Ecto neural progenitor cell (in vitro differentiated cells): ENCODE data around the gene LEMD3.

Source experiments
- DNase-seq: peaks from one replicate; pipeline ENCODE4 v3.0.0-alpha.2; 2018; ENCODE audit warnings: low spot score

LEMD3 gene

DNA sequence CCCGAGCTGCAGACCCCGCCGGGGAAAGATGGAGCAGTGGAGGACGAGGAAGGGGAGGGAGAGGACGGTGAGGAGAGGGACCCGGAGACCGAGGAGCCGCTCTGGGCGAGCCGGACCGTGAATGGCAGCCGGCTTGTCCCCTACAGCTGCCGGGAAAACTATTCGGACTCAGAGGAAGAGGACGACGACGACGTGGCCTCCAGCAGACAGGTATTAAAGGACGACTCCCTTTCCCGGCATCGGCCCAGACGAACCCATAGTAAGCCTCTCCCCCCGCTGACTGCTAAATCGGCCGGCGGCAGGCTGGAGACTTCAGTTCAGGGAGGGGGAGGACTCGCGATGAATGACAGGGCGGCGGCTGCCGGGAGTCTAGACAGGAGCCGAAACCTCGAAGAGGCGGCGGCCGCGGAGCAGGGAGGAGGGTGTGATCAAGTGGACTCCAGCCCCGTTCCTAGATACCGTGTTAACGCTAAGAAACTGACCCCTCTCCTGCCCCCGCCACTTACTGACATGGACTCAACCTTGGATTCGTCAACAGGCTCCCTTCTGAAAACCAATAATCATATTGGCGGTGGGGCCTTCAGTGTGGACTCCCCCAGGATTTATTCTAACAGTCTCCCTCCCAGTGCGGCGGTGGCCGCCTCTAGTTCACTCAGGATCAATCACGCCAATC, 962 bp downstream of the LEMD3 start:
- DNase-seq: peak; percentile 86

- no peak for DNase-seq
Measured at GRCh38 chr12:65171073-65171472, 1.7 kb downstream of the LEMD3 start.

DNA sequence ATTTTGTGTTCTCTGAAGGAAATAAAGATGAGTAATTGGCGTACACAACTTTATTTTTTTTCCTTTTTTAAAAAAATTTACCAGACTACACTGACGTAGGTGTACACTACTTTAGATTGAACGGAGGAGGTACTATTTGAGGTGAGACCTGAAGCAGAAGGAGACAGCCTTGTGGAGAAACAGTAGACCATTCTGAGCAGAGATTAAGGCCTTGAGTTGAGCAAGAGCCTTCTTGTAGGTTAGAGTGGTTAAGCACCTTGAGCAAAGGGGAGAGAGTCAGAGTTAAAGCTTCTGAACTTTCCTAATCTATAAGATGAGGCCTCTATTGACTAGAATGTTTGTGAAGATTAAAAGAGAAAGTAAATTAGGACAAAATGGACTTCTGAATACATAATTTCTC, 2.5 kb downstream of the LEMD3 start:
- DNase-seq: no peak

GRCh38 chr12:65175385-65175784, 6.0 kb downstream of the LEMD3 start:
- no peak for DNase-seq

DNA sequence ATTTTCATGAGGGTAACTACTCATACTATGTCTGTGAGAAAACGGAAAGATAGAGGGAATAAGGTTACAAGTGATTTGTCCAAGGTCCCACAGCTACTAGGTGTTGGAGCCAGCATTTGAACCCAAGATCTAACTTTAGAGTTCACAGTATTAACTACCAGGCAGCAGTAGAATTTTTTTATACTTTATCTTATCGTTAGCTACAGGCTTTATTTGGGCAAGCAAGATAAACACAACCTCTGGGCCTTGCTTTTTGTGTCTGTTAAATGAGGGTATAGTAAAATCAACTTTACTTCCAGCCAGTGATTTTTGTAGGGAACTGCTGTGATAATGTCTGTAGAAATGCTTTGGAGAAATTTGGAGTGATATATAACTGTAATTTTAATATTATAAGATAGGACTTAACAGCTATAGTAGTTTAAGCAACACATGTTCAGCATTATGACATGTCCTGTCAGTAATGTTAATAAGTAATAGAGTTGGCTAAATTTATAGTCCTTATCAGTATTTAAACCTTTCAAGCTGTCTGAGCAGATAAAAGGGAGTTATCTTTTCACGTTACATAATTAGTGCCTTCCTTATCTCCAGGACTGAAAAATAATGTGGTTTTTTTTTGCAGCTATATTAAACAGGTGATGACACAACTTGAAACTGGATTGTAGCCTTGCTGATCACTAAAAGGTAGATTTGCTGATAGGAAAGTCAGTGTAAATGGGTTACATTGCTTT, 12.8 kb downstream of the LEMD3 start:
- DNase-seq: no peak

DNA sequence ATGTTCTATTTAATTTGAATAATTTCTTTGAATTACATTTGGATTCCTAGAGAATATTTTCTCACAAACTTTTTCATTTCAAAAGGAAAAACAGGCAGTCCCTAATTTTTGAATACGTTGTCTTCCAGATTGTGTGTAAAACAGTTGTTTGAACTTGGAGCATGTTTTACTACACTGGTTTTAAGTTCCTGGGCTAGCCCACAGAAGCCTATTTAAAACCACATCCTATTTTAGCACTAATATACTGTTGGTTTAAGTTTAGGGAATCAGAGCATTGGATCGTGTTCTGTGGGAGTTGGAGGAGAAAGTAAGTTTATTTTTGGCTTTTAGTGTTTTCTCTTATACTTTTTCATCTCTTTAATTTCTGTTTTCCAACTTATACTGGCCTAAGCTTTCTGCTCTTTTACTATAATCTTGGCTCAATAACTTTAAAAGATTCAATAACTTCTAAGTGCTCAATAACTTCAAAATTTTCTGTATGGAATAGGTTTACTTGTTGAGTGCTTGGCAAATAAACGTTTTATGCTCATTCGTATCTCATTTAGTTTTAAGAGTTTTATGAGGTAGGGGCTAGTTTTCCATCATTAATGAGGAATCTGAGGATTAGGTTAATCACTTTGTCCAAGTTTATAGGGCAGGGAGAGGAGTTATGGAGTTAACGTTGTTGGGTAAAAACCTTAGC, 14.9 kb downstream of the LEMD3 start:
- no peak for DNase-seq

GRCh38 chr12:65184858-65185229, 15.5 kb downstream of the LEMD3 start:
- DNase-seq: no peak

- no peak for DNase-seq
Measured at GRCh38 chr12:65187665-65188064, 18.3 kb downstream of the LEMD3 start.

- DNase-seq: no peak
Measured at GRCh38 chr12:65188179-65188701, 18.9 kb downstream of the LEMD3 start.

DNA sequence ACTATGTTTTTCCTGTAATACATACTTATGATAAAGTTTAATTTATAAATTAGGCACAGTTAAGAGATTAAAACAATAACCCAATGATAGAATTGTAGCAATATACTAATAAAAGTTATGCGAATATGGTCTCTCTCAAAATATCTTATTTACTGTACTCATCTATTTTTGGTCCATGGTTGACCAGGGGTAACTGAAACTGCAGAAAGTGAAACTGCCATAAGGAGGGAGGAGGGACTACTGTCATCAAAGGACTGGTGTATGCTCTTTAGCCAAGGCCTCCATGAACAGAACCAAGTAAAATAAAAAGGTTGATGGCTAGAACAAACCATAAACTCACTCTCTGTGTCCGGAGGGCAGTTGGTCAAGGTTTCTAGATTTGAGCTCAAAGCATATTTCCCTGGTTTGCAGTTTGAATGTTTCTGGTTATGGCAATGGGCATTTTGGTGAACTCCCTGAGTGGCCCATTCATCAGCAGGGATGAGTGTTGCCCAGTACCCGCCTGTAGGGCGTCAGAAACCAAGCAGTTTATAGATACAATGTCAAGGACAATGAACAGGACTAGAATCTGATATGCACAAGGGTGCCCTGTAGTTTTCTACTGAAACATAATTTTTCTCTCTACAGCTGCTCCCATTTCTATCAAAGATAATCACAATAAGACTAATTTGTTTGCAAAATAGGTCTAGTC, 19.8 kb downstream of the LEMD3 start:
- no peak for DNase-seq

GRCh38 chr12:65192963-65193516, 23.7 kb downstream of the LEMD3 start:
- no peak for DNase-seq

DNA sequence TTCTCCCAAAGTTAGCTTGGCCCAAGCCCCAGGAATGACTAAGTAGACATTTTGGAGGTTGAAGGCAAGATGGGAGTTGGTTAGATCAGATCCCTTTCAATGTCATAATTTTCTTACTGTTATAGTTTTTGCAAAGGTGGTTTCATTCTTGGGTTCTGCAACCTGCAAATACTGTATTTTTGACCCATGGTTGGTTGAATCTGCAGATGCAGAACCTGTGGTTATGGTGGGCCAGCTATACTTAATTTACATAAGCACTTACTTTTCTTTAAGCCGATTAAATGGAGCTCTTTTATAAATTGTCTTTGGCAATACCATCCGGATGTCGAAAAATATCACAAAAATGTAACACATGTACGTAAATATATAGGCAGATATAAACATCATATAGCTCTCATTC, 25.6 kb downstream of the LEMD3 start:
- no peak for DNase-seq

GRCh38 chr12:65195387-65196055, 26.1 kb downstream of the LEMD3 start:
- no peak for DNase-seq

- DNase-seq: no peak
Measured at GRCh38 chr12:65196762-65197567, 27.6 kb downstream of the LEMD3 start.

GRCh38 chr12:65199604-65200003, 30.2 kb downstream of the LEMD3 start:
- DNase-seq: no peak

DNA sequence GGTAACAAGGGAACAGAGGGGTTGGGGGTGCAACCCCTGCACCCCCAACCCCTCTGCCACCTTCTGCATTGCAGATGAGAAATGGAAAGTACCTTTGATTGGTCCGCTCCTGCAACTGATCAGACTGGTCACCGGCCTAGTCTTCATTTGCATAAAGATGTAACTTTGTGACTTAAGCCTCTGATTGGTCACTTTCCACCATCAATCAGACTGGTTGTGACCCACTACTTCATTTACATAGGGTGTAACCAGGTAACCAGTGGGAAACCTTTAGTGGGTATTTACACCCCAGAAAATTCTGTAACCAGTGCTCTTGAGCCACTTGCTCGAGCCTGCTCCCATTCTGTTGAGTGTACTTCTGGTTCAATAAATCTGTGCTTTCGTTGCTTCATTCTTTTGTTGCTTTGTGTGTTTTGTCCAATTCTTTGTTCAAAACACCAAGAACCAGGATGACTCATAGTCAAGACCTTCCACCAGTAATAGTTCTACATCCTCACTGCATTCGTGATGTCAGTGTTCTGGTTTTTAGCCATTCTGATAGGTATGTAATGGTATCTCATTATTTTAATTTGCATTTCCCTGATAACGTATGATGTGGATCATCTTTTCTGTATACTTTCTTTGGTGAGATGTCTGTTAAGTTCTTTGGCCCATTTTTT, 30.8 kb downstream of the LEMD3 start:
- no peak for DNase-seq

DNA sequence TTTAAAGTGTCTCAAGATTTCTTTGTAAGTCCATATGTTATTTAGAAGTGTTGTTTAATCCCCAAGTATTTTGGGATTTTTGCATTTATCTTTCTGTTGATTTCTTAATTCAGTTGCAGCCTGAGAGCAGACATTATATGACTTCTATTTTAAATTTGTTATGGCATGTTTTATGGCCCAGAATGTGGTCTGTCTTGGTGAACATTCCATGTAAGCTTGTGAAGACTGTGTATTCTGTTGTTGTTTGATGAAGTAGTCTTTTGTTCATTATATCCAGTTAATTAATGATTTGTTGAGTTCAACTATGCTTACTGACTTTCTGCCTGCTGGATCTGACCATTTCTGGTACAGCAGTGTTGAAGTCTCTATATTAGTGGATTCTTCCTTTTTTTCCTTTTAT, 34.0 kb downstream of the LEMD3 start:
- DNase-seq: no peak

DNA sequence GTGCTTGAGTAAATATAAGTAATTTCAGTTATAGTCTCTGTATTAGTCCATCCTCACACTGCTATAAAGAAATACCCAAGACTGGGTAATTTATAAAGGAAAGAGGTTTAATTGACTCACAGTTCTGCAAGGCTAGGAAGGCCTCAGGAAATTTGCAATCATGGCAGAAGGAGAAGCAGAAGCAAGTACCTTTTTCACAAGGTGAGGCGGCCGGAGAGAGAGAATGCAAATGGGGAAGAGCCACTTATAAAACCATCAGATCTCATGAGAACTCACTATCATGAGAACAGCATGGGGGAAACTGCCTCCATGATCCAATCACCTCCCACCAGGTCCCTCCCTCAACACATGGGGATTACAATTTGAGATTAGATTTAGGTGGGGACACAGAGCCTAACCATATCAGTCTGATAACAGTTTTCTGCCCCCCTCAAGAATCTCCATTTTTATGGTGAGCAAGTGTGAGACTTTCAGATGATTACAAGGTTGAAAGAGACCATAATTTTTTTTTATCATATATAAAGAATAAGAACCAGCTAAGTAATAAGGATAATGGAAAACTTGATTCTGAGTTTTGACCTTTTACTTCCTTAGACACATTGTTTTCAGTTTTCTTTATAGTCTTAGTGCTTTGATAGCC, 35.6 kb downstream of the LEMD3 start:
- no peak for DNase-seq

- DNase-seq: no peak
Measured at GRCh38 chr12:65205886-65206285, 36.5 kb downstream of the LEMD3 start.

GRCh38 chr12:65208125-65208524, 38.7 kb downstream of the LEMD3 start:
- DNase-seq: no peak
